Activated B cell treated with CpG ODN at 0.5 μM for 24 hours (primary cell): Measurements from ENCODE around the gene MICU2. TPM values are rescaled to one million over a fixed set of nuclear protein-coding genes. Genes with fewer than 3 reads are reported as not detected.
A peak's percentile ranks its signal among the peaks of the same experiment; 100 is the strongest.

Experiments used
- ATAC-seq: fragments of 200-7000 bp; cut with Tn5 transposase; one replicate; pipeline ENCODE4 v1.10.0; 2021; ENCODE audit warnings: low read depth, mild to moderate bottlenecking, moderate library complexity
- CTCF ChIA-PET: fragments of 350-600 bp; sonication (Branson Sonifier 250); formaldehyde crosslinking; loops from one replicate; lab custom pipeline; 2021; ENCODE audit warnings: antibody characterized with exemption; lab: Charles Lee
- POLR2A ChIA-PET: fragments of 350-600 bp; sonication (Branson Sonifier 250); formaldehyde crosslinking; loops from one replicate; lab custom pipeline; 2021; ENCODE audit warnings: antibody characterized with exemption; lab: Charles Lee
- DNase-seq: peaks from one replicate; pipeline ENCODE4 v3.0.0; 2022
- H3K27ac Mint-ChIP-seq: one replicate; pipeline ENCODE4 v1.8.0; 2020; ENCODE audit warnings: mixed read lengths
- H3K27me3 Mint-ChIP-seq: one replicate; pipeline ENCODE4 v1.8.0; 2021; ENCODE audit warnings: mixed read lengths
- H3K36me3 Mint-ChIP-seq: one replicate; pipeline ENCODE4 v1.8.0; 2021; ENCODE audit warnings: low read depth, mixed read lengths
- H3K4me1 Mint-ChIP-seq: one replicate; pipeline ENCODE4 v1.8.0; 2021; ENCODE audit warnings: mixed read lengths
- H3K4me3 Mint-ChIP-seq: one replicate; pipeline ENCODE4 v1.8.0; 2020; ENCODE audit warnings: mild to moderate bottlenecking, mixed read lengths
- H3K9me3 Mint-ChIP-seq: one replicate; pipeline ENCODE4 v1.8.0; 2020; ENCODE audit warnings: mixed read lengths
- intact Hi-C: fragments of 100-400 bp; cut with micrococcal nuclease; formaldehyde crosslinking; loops from one replicate; pipeline ENCODE4 v1.15.1; 2024
- total RNA-seq: library from RNA; stranded (reverse); gene quantifications from 2 replicates; pipeline ENCODE4 v1.2.3, GENCODE V29; 2022
- TF ChIP-seq, protein P1 (sequence below): fragments of 200-600 bp; IDR thresholded peaks from one replicate; pipeline ENCODE4 v1.8.0; 2022; ENCODE audit warnings: antibody characterized with exemption, mild to moderate bottlenecking

Gene MICU2
- total RNA-seq, 1 donor from 2014 or later, result 41.3 TPM

DNA sequence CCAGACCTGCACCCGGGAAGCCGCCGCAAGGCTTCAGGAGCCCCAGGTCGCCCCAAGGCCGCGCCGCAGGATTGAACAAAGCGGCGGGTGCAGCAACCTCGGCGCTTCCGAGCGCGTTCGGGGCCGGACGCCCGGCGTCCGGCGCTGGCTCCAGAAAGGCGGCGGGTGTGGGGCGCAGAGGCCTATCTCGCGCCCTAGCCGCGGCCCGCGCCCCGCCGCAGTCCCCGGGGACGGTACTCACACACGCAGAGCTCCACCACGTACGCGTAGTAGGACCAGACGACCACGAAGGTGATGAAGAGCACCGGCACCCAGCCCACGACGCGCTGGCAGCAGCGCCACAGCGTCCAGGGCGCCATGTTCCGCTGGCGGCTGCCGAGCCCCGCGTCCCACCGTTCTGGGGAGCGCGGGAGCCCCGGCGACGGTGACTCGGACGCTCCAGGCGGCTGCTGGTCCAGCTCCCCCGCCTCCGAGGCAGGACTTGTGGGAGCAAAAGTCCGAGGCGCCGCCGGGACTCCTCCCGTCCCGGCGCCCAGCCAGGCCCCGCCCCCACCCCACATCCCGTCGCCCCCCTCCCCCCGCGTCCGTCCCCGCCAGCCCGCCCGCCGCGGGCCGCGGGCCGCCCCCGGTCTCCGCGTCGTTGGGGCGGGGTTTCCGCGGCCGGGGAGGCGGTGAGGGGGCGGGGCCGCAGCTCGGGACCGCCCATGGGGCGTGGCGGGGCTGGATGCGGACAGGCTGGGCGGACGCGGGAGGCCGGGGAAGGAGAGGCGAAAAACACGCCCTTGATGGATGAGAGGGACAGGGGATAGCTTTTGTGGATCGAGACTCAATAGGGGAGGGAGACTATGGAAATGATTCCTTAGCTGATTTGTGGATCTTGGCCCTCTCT lies 144.9 kb downstream of the MICU2 start, which contains the start of gene ZDHHC20:
Gene ZDHHC20, minus strand, starts transcription at position 491 of the 889 bp plus-strand sequence. Its CDS starts 132 bp downstream, at position 359.
- ATAC-seq (peak; percentile 91), DNase-seq (peak; percentile 98)
- H3K4me1 Mint-ChIP-seq, result peaks cover 36% of the 10 kb centered on the region
- TF ChIP-seq, protein P1, sequence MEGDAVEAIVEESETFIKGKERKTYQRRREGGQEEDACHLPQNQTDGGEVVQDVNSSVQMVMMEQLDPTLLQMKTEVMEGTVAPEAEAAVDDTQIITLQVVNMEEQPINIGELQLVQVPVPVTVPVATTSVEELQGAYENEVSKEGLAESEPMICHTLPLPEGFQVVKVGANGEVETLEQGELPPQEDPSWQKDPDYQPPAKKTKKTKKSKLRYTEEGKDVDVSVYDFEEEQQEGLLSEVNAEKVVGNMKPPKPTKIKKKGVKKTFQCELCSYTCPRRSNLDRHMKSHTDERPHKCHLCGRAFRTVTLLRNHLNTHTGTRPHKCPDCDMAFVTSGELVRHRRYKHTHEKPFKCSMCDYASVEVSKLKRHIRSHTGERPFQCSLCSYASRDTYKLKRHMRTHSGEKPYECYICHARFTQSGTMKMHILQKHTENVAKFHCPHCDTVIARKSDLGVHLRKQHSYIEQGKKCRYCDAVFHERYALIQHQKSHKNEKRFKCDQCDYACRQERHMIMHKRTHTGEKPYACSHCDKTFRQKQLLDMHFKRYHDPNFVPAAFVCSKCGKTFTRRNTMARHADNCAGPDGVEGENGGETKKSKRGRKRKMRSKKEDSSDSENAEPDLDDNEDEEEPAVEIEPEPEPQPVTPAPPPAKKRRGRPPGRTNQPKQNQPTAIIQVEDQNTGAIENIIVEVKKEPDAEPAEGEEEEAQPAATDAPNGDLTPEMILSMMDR, result no peak
- H3K9me3 Mint-ChIP-seq, result no peaks in the 10 kb centered on the region
- H3K36me3 Mint-ChIP-seq, result peaks cover 5% of the 10 kb centered on the region
- no peaks in the 10 kb centered on the region for H3K27me3 Mint-ChIP-seq
- CTCF ChIA-PET, result interaction anchor here (2.0 to 2.5 kb wide), 2 partner anchors 18 to 162 kb away, joined by 9 to 12 read pairs; no protein-coding TSS in a partner anchor
- POLR2A ChIA-PET, result interaction anchor here (1.3 to 3.5 kb wide), 5 partner anchors 19 to 283 kb away, joined by 3 to 35 read pairs (median 15); partner anchors contain the start of genes MICU2, MRPL57 and SKA3
- H3K27ac Mint-ChIP-seq, result peak within 1 kb of the TSS; percentile 86
- H3K4me3 Mint-ChIP-seq, result peak within 1 kb of the TSS; percentile 90
- intact Hi-C loops, result loop anchor here (1.0 to 10.0 kb wide), 10 partner anchors 18 to 1916 kb away; partner anchors contain the start of genes FGF9, MRPL57, SKA3 and XPO4

DNA sequence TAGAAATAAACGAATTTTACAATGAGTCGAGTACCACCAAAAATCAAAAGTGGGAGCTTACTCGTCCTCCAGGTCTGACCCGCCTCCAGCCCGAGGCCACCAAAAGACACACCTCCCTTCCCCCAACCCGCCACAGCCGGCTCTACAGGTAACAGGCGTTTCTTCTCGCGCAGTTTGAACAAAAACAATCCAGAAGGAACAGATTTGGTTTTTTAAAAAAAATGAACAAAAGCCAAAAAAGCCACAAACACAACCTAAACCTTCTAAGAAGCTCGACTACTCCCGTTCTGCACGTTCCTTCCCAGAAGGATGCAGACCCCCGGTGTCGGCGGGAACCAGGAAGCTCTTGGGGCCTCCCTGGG lies 145.5 kb downstream of the MICU2 start:
- peak overlapping the region; percentile 77 for H3K27ac Mint-ChIP-seq
- DNase-seq, result peak; percentile 26
- H3K27me3 Mint-ChIP-seq, result no peaks in the 10 kb centered on the region

DNA sequence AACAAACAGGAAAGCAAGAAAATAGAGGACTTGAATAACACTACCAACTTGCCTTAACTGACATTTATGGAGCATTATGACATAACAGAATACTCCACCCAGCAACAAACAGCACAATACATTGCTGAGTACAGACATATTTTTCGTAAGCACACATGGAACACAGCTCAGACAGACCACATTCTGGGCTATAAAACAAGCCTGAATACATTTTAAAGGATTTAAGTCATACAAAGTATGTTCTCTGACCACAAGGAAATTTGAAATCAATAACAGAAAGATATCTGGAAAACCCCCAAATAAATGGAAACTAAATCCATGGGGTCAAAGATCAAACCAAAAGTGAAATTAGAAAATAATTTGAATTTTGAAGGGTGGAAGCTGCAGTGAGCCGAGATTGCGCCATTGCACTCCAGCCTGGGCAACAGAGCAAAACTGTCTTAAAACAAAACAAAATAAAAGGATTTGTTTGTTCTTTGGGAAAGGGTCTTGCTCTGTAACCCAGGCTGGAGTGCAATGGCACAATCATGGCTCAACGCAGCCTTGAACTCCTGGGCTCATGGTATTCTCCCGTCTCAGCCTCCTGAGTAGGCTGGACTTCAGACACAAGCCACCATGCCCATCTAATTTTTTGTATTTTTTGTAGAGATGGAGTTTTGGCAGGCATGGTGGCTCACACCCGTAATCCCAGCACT lies 150.4 kb downstream of the MICU2 start:
- H3K36me3 Mint-ChIP-seq, result peaks cover 17% of the 10 kb centered on the region
- H3K4me1 Mint-ChIP-seq, result peaks cover 47% of the 10 kb centered on the region
- ATAC-seq (no peak), DNase-seq (no peak)
- no peak overlapping the region for H3K4me3 Mint-ChIP-seq
- TF ChIP-seq, protein P1, result no peak
- ChIA-PET CTCF (no interaction called here), POLR2A (no interaction called here)
- intact Hi-C loops, result loop anchor here (10.0 kb wide), 1 partner anchor 221 kb away; the partner anchor contains the start of gene FGF9
- no peak overlapping the region for H3K27ac Mint-ChIP-seq
- H3K9me3 Mint-ChIP-seq, result peaks cover 6% of the 10 kb centered on the region
- no peaks in the 10 kb centered on the region for H3K27me3 Mint-ChIP-seq

More for the DNA sequence above, 145.5 kb downstream of the MICU2 start:
- TF ChIP-seq, protein P1, result no peak
- Mint-ChIP-seq H3K4me1 (peaks cover 37% of the 10 kb centered on the region), H3K4me3 (peak overlapping the region; percentile 90), H3K36me3 (peaks cover 5% of the 10 kb centered on the region), H3K9me3 (no peaks in the 10 kb centered on the region)
- intact Hi-C loops, result loop anchor here (1.0 to 10.0 kb wide), 8 partner anchors 18 to 1916 kb away; partner anchors contain the start of genes FGF9 and XPO4
- peak; percentile 12 for ATAC-seq
- POLR2A ChIA-PET, result interaction anchor here (1.3 to 3.5 kb wide), 5 partner anchors 18 to 282 kb away, joined by 3 to 35 read pairs (median 15); partner anchors contain the start of genes MICU2, MRPL57 and SKA3
- CTCF ChIA-PET, result interaction anchor here (2.5 kb wide), 1 partner anchor 161 kb away, joined by 12 read pairs; no protein-coding TSS in a partner anchor

DNA sequence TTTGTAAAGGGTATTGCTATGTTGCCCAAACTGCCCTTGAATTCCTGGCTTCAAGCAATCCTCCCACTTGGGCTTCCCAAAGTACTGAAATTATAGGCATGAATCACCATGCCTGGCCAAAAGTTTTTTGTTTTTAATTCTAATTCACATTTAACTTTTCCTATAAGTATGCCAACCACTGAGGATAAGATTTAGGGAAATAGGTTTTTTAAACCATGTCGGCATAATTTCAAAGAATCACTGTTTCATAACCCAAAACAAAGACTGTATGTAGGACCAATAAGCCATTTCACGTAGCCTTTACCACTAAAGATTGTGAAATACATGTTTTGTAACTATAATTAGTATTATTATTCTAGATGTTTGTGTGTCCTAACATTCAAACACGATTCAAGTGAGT lies 153.0 kb downstream of the MICU2 start:
- H3K4me1 Mint-ChIP-seq, result peaks cover 34% of the 10 kb centered on the region
- intact Hi-C loops, result loop anchor here (10.0 kb wide), 1 partner anchor 224 kb away; the partner anchor contains the start of gene FGF9

More for the DNA sequence above, 153.0 kb downstream of the MICU2 start:
- no peak overlapping the region for H3K4me3 Mint-ChIP-seq
- DNase-seq, result no peak
- ATAC-seq, result no peak
- H3K36me3 Mint-ChIP-seq, result peaks cover 17% of the 10 kb centered on the region
- no peak overlapping the region for H3K27ac Mint-ChIP-seq
- CTCF ChIA-PET, result no interaction called here
- TF ChIP-seq, protein P1, result no peak
- POLR2A ChIA-PET, result no interaction called here
- no peaks in the 10 kb centered on the region for H3K27me3 Mint-ChIP-seq
- peaks cover 6% of the 10 kb centered on the region for H3K9me3 Mint-ChIP-seq
